ENCODE data around the gene SFXN3.

- TF ChIP-seq CTCF (conservative IDR thresholded peaks at IDR 0.05; ENCODE audit: low read depth, low read length): no peak
- no peak for TF ChIP-seq EZH2 (IDR thresholded peaks at IDR 0.05; ENCODE audit: borderline replicate concordance, low read depth, low read length, poor library complexity, severe bottlenecking)
Observed at GRCh38 chr10:101031128-101031795, at the start of gene SFXN3, which contains the start of gene PDZD7.

All from A673 (cell line).